WERI-Rb-1 (cell line): ENCODE results near the gene PEX7.

Experiments used
- DNase-seq: peaks from one replicate; pipeline ENCODE4 v3.0.0-alpha.2; 2020
- H3K27ac ChIP-seq: fragments of 250-450 bp; sonication (Bioruptor Pico); 2 replicates; pipeline ENCODE4 v1.5.1; 2020; ENCODE audit warnings: mild to moderate bottlenecking, moderate library complexity
- H3K27me3 ChIP-seq: fragments of 250-450 bp; sonication (Bioruptor Pico); 2 replicates; pipeline ENCODE4 v1.5.1; 2021; ENCODE audit warnings: mild to moderate bottlenecking, low read depth, moderate library complexity; ENCODE audit not compliant: insufficient read depth, severe bottlenecking
- H3K36me3 ChIP-seq: fragments of 250-450 bp; sonication (Bioruptor Pico); 2 replicates; pipeline ENCODE4 v1.5.1; 2020; ENCODE audit warnings: mild to moderate bottlenecking, moderate library complexity
- H3K4me3 ChIP-seq: 2 replicates; pipeline ENCODE4 v1.5.1; 2011; ENCODE audit warnings: low read depth, mild to moderate bottlenecking, control low read depth, low read length
- H3K9me3 ChIP-seq: fragments of 250-450 bp; sonication (Bioruptor Pico); 2 replicates; pipeline ENCODE4 v1.5.1; 2021; ENCODE audit warnings: mild to moderate bottlenecking, moderate library complexity; ENCODE audit not compliant: severe bottlenecking
- CTCF ChIP-seq: IDR thresholded peaks from 2 replicates; pipeline ENCODE4 v1.5.1; 2011; ENCODE audit warnings: low read depth, mild to moderate bottlenecking, control low read depth, inconsistent platforms, low read length

PEX7 gene

GRCh38 chr6:136921936-136922684 is 99.7 kb downstream of the PEX7 start, which contains the start of gene SLC35D3:
TSS of gene SLC35D3 (plus strand) at chr6:136922301. CDS start at chr6:136922429, 128 bp downstream.
- TF ChIP-seq CTCF = no peak
- Histone ChIP-seq H3K4me3 (peak within 1 kb of the TSS; percentile 56), H3K9me3 (no peaks in the 10 kb centered on the region), H3K36me3 (no peaks in the 10 kb centered on the region), H3K27me3 (no peaks in the 10 kb centered on the region), H3K27ac (no peak within 1 kb of the TSS; the same call in 1 of the 2 replicates)
- peak; percentile 51 for DNase-seq

- H3K36me3 ChIP-seq = no peaks in the 10 kb centered on the region
- no peak overlapping the region for H3K27ac ChIP-seq
- H3K9me3 ChIP-seq = no peaks in the 10 kb centered on the region
- no peaks in the 10 kb centered on the region for H3K27me3 ChIP-seq
- H3K4me3 ChIP-seq = no peak overlapping the region
- TF ChIP-seq CTCF = no peak
- DNase-seq = no peak
Measured at GRCh38 chr6:136922685-136923006, 100.3 kb downstream of the PEX7 start.

- no peaks in the 10 kb centered on the region for H3K9me3 ChIP-seq
- H3K27me3 ChIP-seq = no peaks in the 10 kb centered on the region
- TF ChIP-seq CTCF = no peak
- DNase-seq = no peak
- H3K4me3 ChIP-seq = no peak overlapping the region
- no peak overlapping the region for H3K27ac ChIP-seq
- H3K36me3 ChIP-seq = no peaks in the 10 kb centered on the region
Measured at GRCh38 chr6:136923116-136923953, 100.9 kb downstream of the PEX7 start.

GRCh38 chr6:136923954-136924673 is 101.7 kb downstream of the PEX7 start:
- H3K27ac ChIP-seq = no peak overlapping the region
- no peaks in the 10 kb centered on the region for H3K27me3 ChIP-seq
- no peaks in the 10 kb centered on the region for H3K9me3 ChIP-seq
- H3K36me3 ChIP-seq = no peaks in the 10 kb centered on the region
- no peak for DNase-seq
- no peak for TF ChIP-seq CTCF
- no peak overlapping the region for H3K4me3 ChIP-seq

- no peak for TF ChIP-seq CTCF
- no peaks in the 10 kb centered on the region for H3K36me3 ChIP-seq
- no peak for DNase-seq
- H3K27me3 ChIP-seq = no peaks in the 10 kb centered on the region
- no peak overlapping the region for H3K27ac ChIP-seq
- H3K4me3 ChIP-seq = no peak overlapping the region
- no peaks in the 10 kb centered on the region for H3K9me3 ChIP-seq
Measured at GRCh38 chr6:136926383-136926782, 104.0 kb downstream of the PEX7 start.
